A549 (cell line): ENCODE data around the gene MALAT1. TPM values are rescaled to one million over a fixed set of nuclear protein-coding genes. Genes with fewer than 3 reads are reported as not detected.
"Not testable (repeated sequence)": the region's sequence is repeated elsewhere in the genome, so short reads cannot be mapped to it uniquely, and the experiment has no call there.

Source experiments
- ATAC-seq, 2 experiments: fragments of 200-7000 bp in 1 of 2; fragments of >200 bp in 1 of 2; cut with Nextera tagmentation in 1 of 2; cut with Tn5 transposase in 1 of 2; 3 replicates each; pipeline versions ENCODE4 v1.8.0 to v1.9.1; 2018 to 2020; ENCODE audit warnings: mild to moderate bottlenecking in 1 of 2, moderate library complexity in 1 of 2
- CTCF ChIA-PET: fragments of 300-600 bp; sonication (Branson Sonifier 250); formaldehyde crosslinking; extraction: SDS; loops from one replicate; lab custom pipeline; 2021; ENCODE audit warnings: antibody characterized with exemption, inconsistent platforms; lab: Yijun Ruan, JAX
- POLR2A ChIA-PET: fragments of 350-600 bp; formaldehyde crosslinking; extraction: SDS; loops from one replicate; lab custom pipeline; 2021; ENCODE audit warnings: antibody characterized with exemption, inconsistent platforms; lab: Yijun Ruan, JAX
- DNase-seq, 2 experiments: peaks; one replicate each; pipeline versions ENCODE4 v3.0.0 to v3.0.0-alpha.2; 2011 to 2016; ENCODE audit warnings: low read depth in 1 of 2, low spot score in 1 of 2
- FAIRE-seq: peaks from 2 replicates; lab custom pipeline; 2011; peaks lifted over from hg19 to GRCh38; lab: Jason Lieb, UNC
- H3K27ac ChIP-seq, 2 experiments: fragments of >200 bp; sonication (Bioruptor Twin); formaldehyde crosslinking; 3 replicates each; pipeline ENCODE4 v1.5.1; 2016 to 2017
- H3K4me1 ChIP-seq: fragments of >200 bp; sonication (Bioruptor Twin); formaldehyde crosslinking; 3 replicates; pipeline ENCODE4 v1.6.1; 2016
- H3K4me2 ChIP-seq: fragments of >200 bp; sonication (Bioruptor Twin); formaldehyde crosslinking; 3 replicates; pipeline ENCODE4 v1.6.1; 2016
- H3K4me3 ChIP-seq: fragments of >200 bp; sonication (Bioruptor Twin); formaldehyde crosslinking; 3 replicates; pipeline ENCODE4 v1.5.1; 2016
- H3K9me3 ChIP-seq: fragments of >200 bp; sonication (Bioruptor Twin); formaldehyde crosslinking; 3 replicates; pipeline ENCODE4 v1.6.1; 2016
- CBX2 ChIP-seq: fragments of 200-600 bp; sonication (generic); IDR thresholded peaks from 2 replicates; pipeline ENCODE4 v1.6.1; 2016; ENCODE audit warnings: low read depth, mild to moderate bottlenecking, borderline replicate concordance
- CBX8 ChIP-seq: fragments of 200-600 bp; sonication (generic); IDR thresholded peaks from 2 replicates; pipeline ENCODE4 v1.6.1; 2016
- CHD4 ChIP-seq: fragments of 200-600 bp; sonication (generic); IDR thresholded peaks from 2 replicates; pipeline ENCODE4 v1.6.1; 2016; ENCODE audit warnings: antibody characterized with exemption, mild to moderate bottlenecking, borderline replicate concordance
- EHF ChIP-seq: fragments of 250-450 bp; sonication (Bioruptor Pico); IDR thresholded peaks from 2 replicates; pipeline ENCODE4 v1.5.0; 2020; ENCODE audit warnings: mild to moderate bottlenecking
- ELK1 ChIP-seq: fragments of 150-350 bp; IDR thresholded peaks from 2 replicates; pipeline ENCODE4 v1.6.1; 2014; ENCODE audit warnings: low read depth, mild to moderate bottlenecking, low read length
- ESRRA ChIP-seq: fragments of 150-350 bp; IDR thresholded peaks from 2 replicates; pipeline ENCODE4 v1.6.1; 2014; ENCODE audit warnings: mild to moderate bottlenecking, low read length, borderline replicate concordance
- FOSL2 ChIP-seq, 2 experiments: fragments of 450-650 bp in 1 of 2; fragments of >200 bp in 1 of 2; sonication (Bioruptor Twin) in 1 of 2; formaldehyde crosslinking; IDR thresholded peaks; 2 replicates each; pipeline versions ENCODE4 v1.5.0 to v1.6.1; 2016 to 2020; ENCODE audit warnings: mild to moderate bottlenecking in 1 of 2, moderate library complexity in 1 of 2
- HES2 ChIP-seq: fragments of >200 bp; sonication (Bioruptor Twin); formaldehyde crosslinking; IDR thresholded peaks from 2 replicates; pipeline ENCODE4 v1.6.1; 2016
- HEYL ChIP-seq: fragments of 250-450 bp; sonication (Bioruptor Pico); IDR thresholded peaks from 2 replicates; pipeline ENCODE4 v1.8.0; 2021; ENCODE audit warnings: mild to moderate bottlenecking, moderate library complexity
- HOXB5 ChIP-seq: fragments of 250-450 bp; sonication (Bioruptor Pico); IDR thresholded peaks from 2 replicates; pipeline ENCODE4 v1.5.0; 2020; ENCODE audit warnings: mild to moderate bottlenecking, moderate library complexity
- JUNB ChIP-seq: fragments of >200 bp; sonication (Bioruptor Twin); formaldehyde crosslinking; IDR thresholded peaks from 2 replicates; pipeline ENCODE4 v1.6.1; 2016
- KDM1A ChIP-seq: fragments of 200-600 bp; sonication (generic); IDR thresholded peaks from 2 replicates; pipeline ENCODE4 v1.6.1; 2016; ENCODE audit warnings: low read depth, mild to moderate bottlenecking
- MAZ ChIP-seq: fragments of 150-350 bp; IDR thresholded peaks from 2 replicates; pipeline ENCODE4 v1.6.1; 2014; ENCODE audit warnings: antibody characterized with exemption, low read depth, low read length, borderline replicate concordance
- NR3C1 ChIP-seq: fragments of >200 bp; sonication (Bioruptor Twin); formaldehyde crosslinking; IDR thresholded peaks from 3 replicates; pipeline ENCODE4 v1.6.1; 2017
- PBX3 ChIP-seq: IDR thresholded peaks from 2 replicates; pipeline ENCODE4 v1.6.1; 2012
- POLR2A ChIP-seq: IDR thresholded peaks from 2 replicates; pipeline ENCODE4 v1.6.1; 2012; ENCODE audit warnings: mild to moderate bottlenecking, low read length
- RAD21 ChIP-seq, 2 experiments: fragments of >200 bp in 1 of 2; sonication (Bioruptor Twin) in 1 of 2; formaldehyde crosslinking in 1 of 2; IDR thresholded peaks in 1 of 2; conservative IDR thresholded peaks in 1 of 2; 2 replicates in 1 of 2; 3 replicates in 1 of 2; pipeline ENCODE4 v1.6.1; 2012 to 2018; ENCODE audit warnings: inconsistent platforms in 1 of 2
- RARB ChIP-seq: fragments of 250-450 bp; sonication (Bioruptor Pico); IDR thresholded peaks from 2 replicates; pipeline ENCODE4 v1.8.0; 2021; ENCODE audit warnings: mild to moderate bottlenecking, moderate library complexity
- SMC3 ChIP-seq: fragments of >200 bp; sonication (Bioruptor Twin); formaldehyde crosslinking; IDR thresholded peaks from 3 replicates; pipeline ENCODE4 v1.6.1; 2018; ENCODE audit warnings: inconsistent platforms
- TFCP2L1 ChIP-seq: fragments of 250-450 bp; sonication (Bioruptor Pico); IDR thresholded peaks from 2 replicates; pipeline ENCODE4 v1.5.0; 2021; ENCODE audit warnings: mild to moderate bottlenecking
- ZFP36 ChIP-seq: fragments of 450-650 bp; IDR thresholded peaks from 2 replicates; pipeline ENCODE4 v1.6.1; 2014; ENCODE audit warnings: borderline replicate concordance; ENCODE audit not compliant: partially characterized antibody
- ZNF302 ChIP-seq: fragments of 250-450 bp; sonication (Bioruptor Pico); IDR thresholded peaks from 2 replicates; pipeline ENCODE4 v1.9.0; 2021; ENCODE audit warnings: inconsistent platforms, mild to moderate bottlenecking, moderate library complexity
- ZSCAN20 ChIP-seq: fragments of 250-450 bp; sonication (Bioruptor Pico); IDR thresholded peaks from 2 replicates; pipeline ENCODE4 v1.8.0; 2022; ENCODE audit warnings: mild to moderate bottlenecking, moderate library complexity
- WGBS: methylation state at CpG from one replicate; pipeline ENCODE4 v1.1.6; 2017; ENCODE audit errors: missing lambda C conversion rate; 5-methylcytosine and 5-hydroxymethylcytosine counted together
- polyA plus RNA-seq, 4 experiments: library from polyadenylated mRNA; depleted of rRNA in 3 of 4; stranded (reverse); fragments of >200 nt; fragmentation: RNase III in 1 of 4; extraction: RNeasy Plus Mini Kit Qiagen cat#74134 plus additional on column Dnase treatment in 1 of 4; gene quantifications; 2 replicates in 3 of 4; 3 replicates in 1 of 4; pipeline ENCODE4 v1.2.3, GENCODE V29; 2011 to 2017

MALAT1 gene
- polyA plus RNA-seq, 2 of the 4 experiments (the other 2 are of a cell fraction): 188 to 1,041 TPM

- POLR2A ChIA-PET: interaction anchor here (0.9 to 3.5 kb wide), 15 partner anchors 9 to 102 kb away, joined by 3 to 402 read pairs (median 7); partner anchors contain the start of genes MALAT1, NEAT1 and SLC25A45
- peaks cover 68% of the 10 kb centered on the region for H3K4me1 ChIP-seq
- not testable (repeated sequence) for ATAC-seq, FAIRE-seq, H3K9me3 ChIP-seq, DNase-seq
- peak overlapping the region; percentile 83 for H3K4me2 ChIP-seq
- peak overlapping the region; percentile 8; the same call in 1 of the 3 replicates for H3K4me3 ChIP-seq
- CTCF ChIA-PET: interaction anchor here (0.7 to 25.6 kb wide), 11 partner anchors 13 to 117 kb away, joined by 3 to 947 read pairs (median 6); partner anchors contain the start of gene MALAT1
- H3K27ac ChIP-seq: peak overlapping the region; percentile 93 to 96
- WGBS: 63% methylated on average over 14 of the region's 14 CpGs
- TF ChIP-seq ZSCAN20 (CRISPR knock-in tag) (peak; percentile 60; the same call in 1 of the 2 replicates), HEYL (peak; percentile 55; the same call in 1 of the 2 replicates), CHD4 (peak; percentile 29; the same call in 1 of the 2 replicates)
These were observed 26.1 kb upstream of the MALAT1 start for GRCh38 chr11:65472588-65473277.

- H3K4me1 ChIP-seq: peaks cover 68% of the 10 kb centered on the region
- no peaks in the 10 kb centered on the region for H3K9me3 ChIP-seq
- peak overlapping the region; percentile 93 to 96 for H3K27ac ChIP-seq
- no peak overlapping the region for H3K4me3 ChIP-seq
- ChIA-PET CTCF (interaction anchor here (0.7 to 25.6 kb wide), 2 partner anchors 25 to 106 kb away, joined by 3 to 947 read pairs; partner anchors contain the start of gene MALAT1), POLR2A (interaction anchor here (2.3 to 3.5 kb wide), 2 partner anchors 30 to 51 kb away, joined by 24 to 402 read pairs; partner anchors contain the start of genes MALAT1 and NEAT1)
- ATAC-seq (no peak), DNase-seq (no peak), FAIRE-seq (no peak)
- 89% methylated on average over 7 of the region's 7 CpGs for WGBS
- peak overlapping the region; percentile 83; the same call in 2 of the 3 replicates for H3K4me2 ChIP-seq
- TF ChIP-seq MAZ (no peak), EHF (CRISPR knock-in tag) (0 out of 2 replicates have a peak, but pooled peaks have one; percentile 37)
These were observed 25.5 kb upstream of the MALAT1 start for GRCh38 chr11:65473278-65473860.

- no peak for DNase-seq
- peak overlapping the region; percentile 93 to 99 for H3K27ac ChIP-seq
- no peak overlapping the region for H3K4me3 ChIP-seq
- ATAC-seq: no peak
- no peak for FAIRE-seq
- no peak overlapping the region for H3K4me2 ChIP-seq
- 0 out of 2 replicates have a peak, but pooled peaks have one; percentile 5 for TF ChIP-seq RARB (CRISPR knock-in tag)
- no peak for TF ChIP-seq KDM1A
- TF ChIP-seq, all 56 proteins: peak for 1
- WGBS: 88% methylated on average over 3 of the region's 3 CpGs
- Histone ChIP-seq H3K4me1 (peaks cover 73% of the 10 kb centered on the region), H3K9me3 (no peaks in the 10 kb centered on the region)
- ChIA-PET CTCF (interaction anchor here (1.0 to 25.6 kb wide), 3 partner anchors 11 to 58 kb away, joined by 4 to 947 read pairs (median 9); partner anchors contain the start of gene MALAT1), POLR2A (interaction anchor here (8.3 kb wide), 1 partner anchor 24 kb away, joined by 1006 read pairs; the partner anchor contains the start of gene MALAT1)
These were observed 24.0 kb upstream of the MALAT1 start for GRCh38 chr11:65474864-65475263.

- H3K4me3 ChIP-seq: peak overlapping the region; percentile 54
- ATAC-seq: no peak
- H3K9me3 ChIP-seq: no peaks in the 10 kb centered on the region
- DNase-seq: no peak
- FAIRE-seq: no peak
- H3K4me2 ChIP-seq: peak overlapping the region; percentile 96
- CTCF ChIA-PET: interaction anchor here (0.6 to 25.6 kb wide), 8 partner anchors 16 to 115 kb away, joined by 3 to 947 read pairs (median 3); partner anchors contain the start of gene MALAT1
- peak overlapping the region; percentile 93 to 99 for H3K27ac ChIP-seq
- WGBS: 16% methylated on average over 10 of the region's 10 CpGs
- POLR2A ChIA-PET: interaction anchor here (0.7 to 8.3 kb wide), 7 partner anchors 22 to 57 kb away, joined by 3 to 1006 read pairs (median 7); partner anchors contain the start of genes MALAT1 and NEAT1
- H3K4me1 ChIP-seq: peaks cover 76% of the 10 kb centered on the region
- TF ChIP-seq ELK1 (no peak), SMC3 (no peak), ZFP36 (no peak), HOXB5 (CRISPR knock-in tag) (no peak), ESRRA (no peak), JUNB (no peak), NR3C1 (no peak), PBX3 (no peak), POLR2A (0 out of 2 replicates have a peak, but pooled peaks have one; percentile 1), RAD21 (conservative IDR thresholded peaks at IDR 0.05 in 1 of 2, IDR thresholded peaks at IDR 0.05 in 1 of 2) (no peak), CBX2 (no peak), FOSL2 (IDR thresholded peaks at IDR 0.05) (no peak), FOSL2 (CRISPR knock-in tag; IDR thresholded peaks at IDR 0.05) (no peak), CBX8 (no peak), ZNF302 (CRISPR knock-in tag) (no peak), TFCP2L1 (CRISPR knock-in tag) (peak; percentile 40; the same call in 1 of the 2 replicates), HES2 (no peak)
These were observed 22.2 kb upstream of the MALAT1 start for GRCh38 chr11:65476632-65477148.
